Smooth muscle cell (in vitro differentiated cells): ENCODE data around the gene TRIL. TPM values are rescaled to one million over a fixed set of nuclear protein-coding genes. Genes with fewer than 3 reads are reported as not detected.
A peak's percentile ranks its signal among the peaks of the same experiment; 100 is the strongest.

Source experiments
- DNase-seq: peaks from one replicate; lab custom pipeline; 2025; ENCODE audit not compliant: unreplicated experiment; lab: John Stamatoyannopoulos, UW
- H2AFZ ChIP-seq: fragments of 200-600 bp; sonication (generic); 2 replicates; pipeline ENCODE4 v1.6.0; 2016; ENCODE audit warnings: antibody characterized with exemption, low read depth, mild to moderate bottlenecking
- H3F3A ChIP-seq: fragments of 200-600 bp; sonication (generic); 2 replicates; pipeline ENCODE4 v1.6.0; 2017; ENCODE audit warnings: antibody characterized with exemption, low read depth
- H3K27ac ChIP-seq: fragments of 200-600 bp; sonication (generic); 2 replicates; pipeline ENCODE4 v1.5.1; 2016; ENCODE audit warnings: low read depth, mild to moderate bottlenecking
- H3K27me3 ChIP-seq: fragments of 200-600 bp; sonication (generic); 2 replicates; pipeline ENCODE4 v1.6.1; 2016; ENCODE audit warnings: low read depth, mild to moderate bottlenecking
- H3K36me3 ChIP-seq: fragments of 200-600 bp; sonication (generic); 2 replicates; pipeline ENCODE4 v1.5.1; 2016; ENCODE audit warnings: low read depth
- H3K4me1 ChIP-seq: fragments of 200-600 bp; sonication (generic); 2 replicates; pipeline ENCODE4 v1.5.1; 2016; ENCODE audit warnings: low read depth
- H3K4me2 ChIP-seq: fragments of 200-600 bp; sonication (generic); 2 replicates; pipeline ENCODE4 v1.6.0; 2016; ENCODE audit warnings: mild to moderate bottlenecking
- H3K4me3 ChIP-seq: fragments of 200-600 bp; sonication (generic); 2 replicates; pipeline ENCODE4 v1.5.1; 2016; ENCODE audit warnings: mild to moderate bottlenecking
- H3K79me2 ChIP-seq: fragments of 200-600 bp; sonication (generic); 2 replicates; pipeline ENCODE4 v1.6.0; 2016; ENCODE audit warnings: low read depth, mild to moderate bottlenecking
- H3K9ac ChIP-seq: fragments of 200-600 bp; sonication (generic); 2 replicates; pipeline ENCODE4 v1.6.0; 2016; ENCODE audit warnings: low read depth
- H3K9me3 ChIP-seq: fragments of 200-600 bp; sonication (generic); replicated peaks from 2 replicates; pipeline ENCODE4 v1.5.1; 2016; ENCODE audit warnings: low read depth
- H4K20me1 ChIP-seq: fragments of 200-600 bp; sonication (generic); 2 replicates; pipeline ENCODE4 v1.6.0; 2016; ENCODE audit warnings: low read depth
- CTCF ChIP-seq: fragments of 200-600 bp; sonication (generic); IDR thresholded peaks from 2 replicates; pipeline ENCODE4 v1.5.1; 2017; ENCODE audit warnings: borderline replicate concordance, mild to moderate bottlenecking, antibody characterized with exemption; ENCODE audit not compliant: insufficient read depth, poor library complexity, severe bottlenecking
- WGBS: methylation state at CpG from one replicate; pipeline ENCODE4 v1.1.7; 2016; ENCODE audit warnings: low lambda C conversion rate; 5-methylcytosine and 5-hydroxymethylcytosine counted together
- polyA plus RNA-seq: library from polyadenylated mRNA; unstranded; fragments of >200 nt; fragmentation: Nextera tagmentation; extraction: Ambion mirVana; gene quantifications from 2 replicates; pipeline ENCODE4 v1.2.1, GENCODE V29; 2016
- total RNA-seq: library from RNA; depleted of rRNA; stranded (reverse); fragments of >200 nt; gene quantifications from 2 replicates; pipeline ENCODE4 v1.2.3, GENCODE V29; 2014

Gene TRIL
- total and polyA plus RNA-seq, 2 experiments from 2014 or later = 11.0 to 11.1 TPM

GRCh38 chr7:28986028-28986764 lies 28.1 kb upstream of the TRIL start:
- no peak overlapping the region for H3K9ac ChIP-seq
- TF ChIP-seq CTCF = no peak
- peak overlapping the region; percentile 53 for H2AFZ ChIP-seq
- peaks cover 36% of the 10 kb centered on the region for H3K4me1 ChIP-seq
- H3K27ac ChIP-seq = peak overlapping the region; percentile 89
- H3K4me3 ChIP-seq = no peak overlapping the region
- H3K36me3 ChIP-seq = no peaks in the 10 kb centered on the region
- DNase-seq = no peak
- peak overlapping the region; percentile 61 for H3K4me2 ChIP-seq
- H3K27me3 ChIP-seq = no peaks in the 10 kb centered on the region
- peaks cover 22% of the 10 kb centered on the region for H3F3A ChIP-seq
- WGBS = 61% methylated on average over 11 of the region's 11 CpGs
- H4K20me1 ChIP-seq = no peaks in the 10 kb centered on the region
- no peaks in the 10 kb centered on the region for H3K79me2 ChIP-seq
- no peaks in the 10 kb centered on the region for H3K9me3 ChIP-seq

GRCh38 chr7:28984631-28985030 lies 26.5 kb upstream of the TRIL start:
- no peaks in the 10 kb centered on the region for H3K9me3 ChIP-seq
- peak overlapping the region; percentile 53 for H3K4me2 ChIP-seq
- no peaks in the 10 kb centered on the region for H3K36me3 ChIP-seq
- H4K20me1 ChIP-seq = no peaks in the 10 kb centered on the region
- H3F3A ChIP-seq = peaks cover 33% of the 10 kb centered on the region
- H3K4me3 ChIP-seq = no peak overlapping the region
- no peaks in the 10 kb centered on the region for H3K79me2 ChIP-seq
- H3K9ac ChIP-seq = no peak overlapping the region
- H3K27me3 ChIP-seq = no peaks in the 10 kb centered on the region
- no peak for DNase-seq
- no peak for TF ChIP-seq CTCF
- peak overlapping the region; percentile 89 for H3K27ac ChIP-seq
- H2AFZ ChIP-seq = peak overlapping the region; percentile 2
- 27% methylated on average over 4 of the region's 4 CpGs for WGBS
- H3K4me1 ChIP-seq = peaks cover 46% of the 10 kb centered on the region

- Histone ChIP-seq H3K9ac (no peak overlapping the region), H4K20me1 (no peaks in the 10 kb centered on the region), H3K4me1 (peaks cover 46% of the 10 kb centered on the region), H3K9me3 (no peaks in the 10 kb centered on the region), H3K79me2 (no peaks in the 10 kb centered on the region), H3K27ac (peak overlapping the region; percentile 89), H3K4me2 (peak overlapping the region; percentile 8), H3F3A (peaks cover 36% of the 10 kb centered on the region), H3K4me3 (no peak overlapping the region), H3K27me3 (no peaks in the 10 kb centered on the region), H3K36me3 (no peaks in the 10 kb centered on the region), H2AFZ (no peak overlapping the region)
- DNase-seq = no peak
- TF ChIP-seq CTCF = no peak
Measured at GRCh38 chr7:28984217-28984616, 26.1 kb upstream of the TRIL start.
